ENCODE measurements around the gene ZNF839. TPM values are rescaled to one million over a fixed set of nuclear protein-coding genes. Genes with fewer than 3 reads are reported as not detected.
"Not testable (repeated sequence)": the region's sequence is repeated elsewhere in the genome, so short reads cannot be mapped to it uniquely, and the experiment has no call there.

The ZNF839 gene
- total RNA-seq, 1 donor from 2014 or later: 14.9 TPM

DNA sequence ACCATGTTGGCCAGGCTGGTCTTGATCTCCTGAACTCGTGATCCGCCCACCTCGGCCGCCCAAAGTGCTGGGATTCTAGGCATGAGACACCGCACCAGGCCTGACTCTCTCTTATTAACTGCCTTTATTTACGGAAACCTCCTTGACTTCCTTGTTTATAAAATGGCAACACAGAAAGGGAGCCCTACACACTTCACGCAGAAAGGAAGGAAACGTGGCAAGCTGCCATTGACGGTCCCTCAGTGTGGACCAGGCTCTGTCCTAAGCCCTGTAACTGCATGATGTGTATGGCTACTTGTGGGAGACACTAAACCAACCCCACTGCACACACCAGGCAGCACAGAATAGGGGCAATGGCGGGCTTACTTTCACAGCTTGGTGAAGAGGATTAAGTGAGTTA lies 31.5 kb downstream of the ZNF839 start:
- peaks cover 16% of the 10 kb centered on the region for H3K36me3 Mint-ChIP-seq (ENCODE audit: insufficient read depth)
- H3K9me3 Mint-ChIP-seq (ENCODE audit: low read depth): no peaks in the 10 kb centered on the region
- H3K4me1 Mint-ChIP-seq (ENCODE audit: low read depth): no peaks in the 10 kb centered on the region
- H3K4me3 Mint-ChIP-seq (ENCODE audit: low read depth): no peak overlapping the region
- TF ChIP-seq, protein P1, sequence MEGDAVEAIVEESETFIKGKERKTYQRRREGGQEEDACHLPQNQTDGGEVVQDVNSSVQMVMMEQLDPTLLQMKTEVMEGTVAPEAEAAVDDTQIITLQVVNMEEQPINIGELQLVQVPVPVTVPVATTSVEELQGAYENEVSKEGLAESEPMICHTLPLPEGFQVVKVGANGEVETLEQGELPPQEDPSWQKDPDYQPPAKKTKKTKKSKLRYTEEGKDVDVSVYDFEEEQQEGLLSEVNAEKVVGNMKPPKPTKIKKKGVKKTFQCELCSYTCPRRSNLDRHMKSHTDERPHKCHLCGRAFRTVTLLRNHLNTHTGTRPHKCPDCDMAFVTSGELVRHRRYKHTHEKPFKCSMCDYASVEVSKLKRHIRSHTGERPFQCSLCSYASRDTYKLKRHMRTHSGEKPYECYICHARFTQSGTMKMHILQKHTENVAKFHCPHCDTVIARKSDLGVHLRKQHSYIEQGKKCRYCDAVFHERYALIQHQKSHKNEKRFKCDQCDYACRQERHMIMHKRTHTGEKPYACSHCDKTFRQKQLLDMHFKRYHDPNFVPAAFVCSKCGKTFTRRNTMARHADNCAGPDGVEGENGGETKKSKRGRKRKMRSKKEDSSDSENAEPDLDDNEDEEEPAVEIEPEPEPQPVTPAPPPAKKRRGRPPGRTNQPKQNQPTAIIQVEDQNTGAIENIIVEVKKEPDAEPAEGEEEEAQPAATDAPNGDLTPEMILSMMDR (IDR thresholded peaks at IDR 0.05; ENCODE audit: unreplicated experiment): no peak
- H3K27ac Mint-ChIP-seq: no peak overlapping the region
- H3K27me3 Mint-ChIP-seq: no peaks in the 10 kb centered on the region
- no peak for DNase-seq (ENCODE audit: low spot score, unreplicated experiment)

DNA sequence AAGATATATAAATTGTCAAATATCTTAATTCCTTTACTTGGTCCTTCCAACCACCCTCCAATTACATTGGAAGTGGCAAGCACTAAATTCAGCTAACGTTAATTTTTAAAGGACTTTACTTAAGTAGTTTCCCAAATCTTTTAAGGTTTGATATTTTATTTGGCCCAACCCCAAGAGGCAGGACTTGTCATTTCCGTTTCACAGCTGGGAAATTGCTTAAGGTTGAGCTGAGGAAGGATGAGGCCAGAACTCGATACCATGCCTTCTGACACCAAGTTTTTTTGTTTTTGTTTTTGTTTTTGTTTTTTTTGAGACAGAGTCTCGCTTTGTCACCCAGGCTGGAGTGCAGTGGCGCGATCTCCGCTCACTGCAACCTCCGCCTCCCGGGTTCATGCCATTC lies 32.0 kb downstream of the ZNF839 start:
- not testable (repeated sequence) for H3K4me1 Mint-ChIP-seq (ENCODE audit: low read depth); H3K27ac Mint-ChIP-seq; H3K4me3 Mint-ChIP-seq (ENCODE audit: low read depth); DNase-seq (ENCODE audit: low spot score, unreplicated experiment); H3K9me3 Mint-ChIP-seq (ENCODE audit: low read depth); H3K27me3 Mint-ChIP-seq
- peaks cover 16% of the 10 kb centered on the region for H3K36me3 Mint-ChIP-seq (ENCODE audit: insufficient read depth)

DNA sequence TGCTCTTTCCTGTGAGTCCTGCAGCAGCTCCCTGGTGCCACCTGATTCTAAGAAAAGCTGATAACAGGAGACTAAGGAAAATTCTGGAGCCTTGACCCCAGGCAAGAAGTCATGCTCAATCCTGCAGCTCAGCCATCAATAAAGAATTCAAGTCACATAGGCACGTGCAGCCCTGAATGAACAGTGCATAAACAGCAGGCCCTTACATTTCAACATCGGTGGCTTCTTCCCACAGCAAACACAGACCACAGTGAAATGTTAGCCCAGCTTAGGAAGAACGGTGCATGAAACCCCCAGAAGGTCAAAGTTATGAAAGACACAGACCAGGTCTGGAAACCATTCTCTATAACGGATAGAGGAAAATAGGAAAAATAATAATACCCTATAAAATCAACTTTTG lies 32.7 kb downstream of the ZNF839 start:
- no peak overlapping the region for H3K4me3 Mint-ChIP-seq (ENCODE audit: low read depth)
- no peaks in the 10 kb centered on the region for H3K27me3 Mint-ChIP-seq
- no peaks in the 10 kb centered on the region for H3K9me3 Mint-ChIP-seq (ENCODE audit: low read depth)
- H3K27ac Mint-ChIP-seq: no peak overlapping the region
- no peak for DNase-seq (ENCODE audit: low spot score, unreplicated experiment)
- H3K36me3 Mint-ChIP-seq (ENCODE audit: insufficient read depth): peaks cover 19% of the 10 kb centered on the region
- TF ChIP-seq, protein P1 (IDR thresholded peaks at IDR 0.05; ENCODE audit: unreplicated experiment): no peak
- no peaks in the 10 kb centered on the region for H3K4me1 Mint-ChIP-seq (ENCODE audit: low read depth)

DNA sequence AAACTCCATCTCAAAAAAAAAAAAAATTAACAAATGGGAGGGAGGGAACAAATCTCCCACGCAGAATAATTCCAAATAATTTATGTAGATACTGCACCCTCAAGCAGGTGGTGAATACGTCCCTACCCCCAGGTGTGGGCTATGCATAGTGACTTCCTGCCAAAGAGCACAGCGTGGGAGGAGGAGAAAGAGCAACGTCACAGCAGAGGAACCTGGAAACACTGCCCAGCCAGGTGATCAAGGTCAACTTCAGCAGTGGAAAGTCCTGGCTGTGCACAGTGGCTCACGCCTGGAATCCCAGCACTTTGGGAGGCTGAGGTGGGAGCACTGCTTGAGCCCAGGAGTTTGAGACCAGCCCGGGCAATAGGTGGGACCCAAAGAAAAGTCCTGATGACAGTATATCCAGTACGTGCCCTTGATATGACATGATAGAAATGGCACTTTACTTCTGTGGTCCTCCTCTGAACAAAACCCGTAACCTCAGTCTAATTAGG lies 33.6 kb downstream of the ZNF839 start:
- H3K27ac Mint-ChIP-seq: no peak overlapping the region
- no peaks in the 10 kb centered on the region for H3K9me3 Mint-ChIP-seq (ENCODE audit: low read depth)
- H3K4me3 Mint-ChIP-seq (ENCODE audit: low read depth): no peak overlapping the region
- TF ChIP-seq, protein P1 (IDR thresholded peaks at IDR 0.05; ENCODE audit: unreplicated experiment): no peak
- H3K27me3 Mint-ChIP-seq: no peaks in the 10 kb centered on the region
- no peaks in the 10 kb centered on the region for H3K4me1 Mint-ChIP-seq (ENCODE audit: low read depth)
- H3K36me3 Mint-ChIP-seq (ENCODE audit: insufficient read depth): peaks cover 20% of the 10 kb centered on the region
- no peak for DNase-seq (ENCODE audit: low spot score, unreplicated experiment)

DNA sequence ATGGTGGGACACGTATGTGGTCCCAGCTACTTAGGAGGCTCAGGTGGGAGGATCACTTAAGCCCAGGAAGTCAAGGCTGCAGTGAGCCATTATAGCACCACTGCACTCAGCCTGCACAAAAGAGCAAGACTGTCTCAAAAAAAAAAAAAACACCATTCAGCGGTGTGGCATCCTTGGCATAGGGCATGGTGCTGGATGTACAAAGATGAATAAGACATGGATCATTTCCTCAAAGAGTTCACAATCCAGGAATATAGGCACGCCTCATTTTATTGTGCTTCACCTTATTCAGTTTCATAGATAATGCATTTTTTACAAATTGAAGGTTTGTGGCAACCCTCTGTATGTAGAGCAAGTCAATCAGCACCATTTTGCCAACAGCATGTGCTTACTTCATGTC lies 36.7 kb downstream of the ZNF839 start:
- no peak overlapping the region for H3K27ac Mint-ChIP-seq
- no peak for DNase-seq (ENCODE audit: low spot score, unreplicated experiment)
- H3K4me1 Mint-ChIP-seq (ENCODE audit: low read depth): peaks cover 3% of the 10 kb centered on the region
- no peaks in the 10 kb centered on the region for H3K9me3 Mint-ChIP-seq (ENCODE audit: low read depth)
- TF ChIP-seq, protein P1 (IDR thresholded peaks at IDR 0.05; ENCODE audit: unreplicated experiment): no peak
- H3K36me3 Mint-ChIP-seq (ENCODE audit: insufficient read depth): peaks cover 11% of the 10 kb centered on the region
- no peak overlapping the region for H3K4me3 Mint-ChIP-seq (ENCODE audit: low read depth)
- H3K27me3 Mint-ChIP-seq: no peaks in the 10 kb centered on the region

DNA sequence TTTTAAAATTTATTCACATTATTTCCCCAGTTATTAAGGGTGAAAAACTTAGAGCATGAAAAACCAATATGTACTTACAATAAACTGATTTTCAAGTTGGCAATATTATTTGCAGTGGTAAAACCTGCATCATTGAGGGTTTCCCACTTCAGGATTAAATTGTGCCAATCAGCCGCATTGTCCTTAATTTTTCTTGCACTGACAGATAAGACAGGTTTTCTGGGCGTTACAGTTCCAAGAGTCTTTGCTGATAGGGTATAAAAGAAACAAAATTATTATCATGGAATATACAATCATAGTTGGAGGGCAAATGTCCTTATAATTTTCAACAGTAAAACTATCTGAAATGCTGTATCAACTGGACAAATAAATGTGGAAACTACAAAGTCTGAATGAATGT lies 39.8 kb downstream of the ZNF839 start:
- Mint-ChIP-seq H3K27ac (no peak overlapping the region), H3K27me3 (no peaks in the 10 kb centered on the region), H3K4me3 (ENCODE audit: low read depth) (no peak overlapping the region), H3K9me3 (ENCODE audit: low read depth) (no peaks in the 10 kb centered on the region), H3K4me1 (ENCODE audit: low read depth) (peaks cover 15% of the 10 kb centered on the region), H3K36me3 (ENCODE audit: insufficient read depth) (peaks cover 8% of the 10 kb centered on the region)
- TF ChIP-seq, protein P1 (IDR thresholded peaks at IDR 0.05; ENCODE audit: unreplicated experiment): no peak
- no peak for DNase-seq (ENCODE audit: low spot score, unreplicated experiment)

All from progenitor cell of endocrine pancreas (in vitro differentiated cells).